ENCODE results near the gene ITPRID2. TPM values are rescaled to one million over a fixed set of nuclear protein-coding genes. Genes with fewer than 3 reads are reported as not detected.

Gene ITPRID2
- polyA plus RNA-seq, 1 experiment, result 52.7 TPM

- no peak for TF ChIP-seq CTCF (IDR thresholded peaks at IDR 0.05; ENCODE audit: insufficient read depth, low read depth, low read length)
- POLR2A ChIA-PET, result no interaction called here
- CTCF ChIA-PET, result interaction anchor here (0.7 kb wide), 1 partner anchor 634 kb away, joined by 3 read pairs; no protein-coding TSS in a partner anchor
- Histone ChIP-seq H3K27me3 (ENCODE audit: control insufficient read depth, insufficient read depth, low read length) (no peaks in the 10 kb centered on the region), H3K4me3 (ENCODE audit: low read depth, low read length) (no peak overlapping the region), H3K36me3 (ENCODE audit: control insufficient read depth, insufficient read depth, low read length) (no peaks in the 10 kb centered on the region)
- DNase-seq (ENCODE audit: low read depth), result no peak
Observed at GRCh38 chr2:181879295-181879694, 12.2 kb upstream of the ITPRID2 start.

GRCh38 chr2:181882246-181883020 lies 9.1 kb upstream of the ITPRID2 start:
- CTCF ChIA-PET, result interaction anchor here (0.6 kb wide), 1 partner anchor 164 kb away, joined by 3 read pairs; no protein-coding TSS in a partner anchor
- TF ChIP-seq CTCF (IDR thresholded peaks at IDR 0.05; ENCODE audit: insufficient read depth, low read depth, low read length), result no peak

GRCh38 chr2:181884601-181885000 lies 6.9 kb upstream of the ITPRID2 start:
- CTCF ChIA-PET, result interaction anchor here (1.3 kb wide), 1 partner anchor 25 kb away, joined by 3 read pairs; no protein-coding TSS in a partner anchor
- Histone ChIP-seq H3K36me3 (ENCODE audit: control insufficient read depth, insufficient read depth, low read length) (no peaks in the 10 kb centered on the region), H3K27me3 (ENCODE audit: control insufficient read depth, insufficient read depth, low read length) (no peaks in the 10 kb centered on the region), H3K4me3 (ENCODE audit: low read depth, low read length) (no peak overlapping the region)
- POLR2A ChIA-PET, result no interaction called here
- no peak for DNase-seq (ENCODE audit: low read depth)
- no peak for TF ChIP-seq CTCF (IDR thresholded peaks at IDR 0.05; ENCODE audit: insufficient read depth, low read depth, low read length)

More at GRCh38 chr2:181882246-181883020, 9.1 kb upstream of the ITPRID2 start:
- Histone ChIP-seq H3K27me3 (ENCODE audit: control insufficient read depth, insufficient read depth, low read length) (no peaks in the 10 kb centered on the region), H3K4me3 (ENCODE audit: low read depth, low read length) (no peak overlapping the region), H3K36me3 (ENCODE audit: control insufficient read depth, insufficient read depth, low read length) (no peaks in the 10 kb centered on the region)
- POLR2A ChIA-PET, result no interaction called here
- DNase-seq (ENCODE audit: low read depth), result no peak

- ChIA-PET POLR2A (no interaction called here), CTCF (interaction anchor here (1.3 kb wide), 1 partner anchor 26 kb away, joined by 3 read pairs; no protein-coding TSS in a partner anchor)
- H3K27me3 ChIP-seq (ENCODE audit: control insufficient read depth, insufficient read depth, low read length), result no peaks in the 10 kb centered on the region
- H3K4me3 ChIP-seq (ENCODE audit: low read depth, low read length), result no peak overlapping the region
- DNase-seq (ENCODE audit: low read depth), result no peak
- no peaks in the 10 kb centered on the region for H3K36me3 ChIP-seq (ENCODE audit: control insufficient read depth, insufficient read depth, low read length)
- no peak for TF ChIP-seq CTCF (IDR thresholded peaks at IDR 0.05; ENCODE audit: insufficient read depth, low read depth, low read length)
Observed at GRCh38 chr2:181885096-181885495, 6.4 kb upstream of the ITPRID2 start.

- POLR2A ChIA-PET, result no interaction called here
- CTCF ChIA-PET, result interaction anchor here (0.9 to 1.5 kb wide), 3 partner anchors 11 to 80 kb away, joined by 3 read pairs; no protein-coding TSS in a partner anchor
Observed at GRCh38 chr2:181886192-181886591, 5.3 kb upstream of the ITPRID2 start.

More at GRCh38 chr2:181886192-181886591, 5.3 kb upstream of the ITPRID2 start:
- no peaks in the 10 kb centered on the region for H3K27me3 ChIP-seq (ENCODE audit: control insufficient read depth, insufficient read depth, low read length)
- no peak for DNase-seq (ENCODE audit: low read depth)
- no peak overlapping the region for H3K4me3 ChIP-seq (ENCODE audit: low read depth, low read length)
- no peak for TF ChIP-seq CTCF (IDR thresholded peaks at IDR 0.05; ENCODE audit: insufficient read depth, low read depth, low read length)
- no peaks in the 10 kb centered on the region for H3K36me3 ChIP-seq (ENCODE audit: control insufficient read depth, insufficient read depth, low read length)

All from BJ (cell line).